Panc1 (cell line): ENCODE measurements around the gene ATP1B4. TPM values are rescaled to one million over a fixed set of nuclear protein-coding genes. Genes with fewer than 3 reads are reported as not detected.

ENCODE experiments used
- ATAC-seq: fragments of 200-7000 bp; cut with Tn5 transposase; 2 replicates; pipeline ENCODE4 v1.9.1; 2020; ENCODE audit warnings: mild to moderate bottlenecking, moderate library complexity
- BruUV-seq: library from RNA; stranded (reverse); fragments of 400-500 nt; replicated peaks from 2 replicates; lab custom pipeline; 2021; lab: Mats Ljungman, UMichigan
- CTCF ChIA-PET: fragments of 300-600 bp; sonication (Branson Sonifier 250); formaldehyde crosslinking; loops from one replicate; lab custom pipeline; 2022; ENCODE audit warnings: antibody characterized with exemption; lab: Charles Lee
- POLR2A ChIA-PET: fragments of 300-600 bp; sonication (Branson Sonifier 250); formaldehyde crosslinking; loops from one replicate; lab custom pipeline; 2022; ENCODE audit warnings: antibody characterized with exemption; lab: Charles Lee
- DNase-seq: peaks from one replicate; pipeline ENCODE4 v3.0.0-alpha.2; 2010; ENCODE audit warnings: low read depth, low spot score
- H3K27ac ChIP-seq: 2 replicates; pipeline ENCODE4 v1.5.1; 2011; ENCODE audit warnings: mild to moderate bottlenecking, low read length, inconsistent platforms
- H3K27me3 ChIP-seq: fragments of 200-500 bp; sonication (Bioruptor generic); 2 replicates; pipeline ENCODE4 v1.6.0; 2014; ENCODE audit warnings: low read length, inconsistent platforms; ENCODE audit not compliant: control insufficient read depth, insufficient read depth
- H3K36me3 ChIP-seq: fragments of 200-500 bp; sonication (Bioruptor generic); 2 replicates; pipeline ENCODE4 v1.5.1; 2014; ENCODE audit warnings: inconsistent platforms, mild to moderate bottlenecking, low read length, moderate library complexity; ENCODE audit not compliant: control insufficient read depth, insufficient read depth
- H3K4me1 ChIP-seq: 2 replicates; pipeline ENCODE4 v1.5.1; 2011; ENCODE audit warnings: inconsistent platforms, mild to moderate bottlenecking, low read length, moderate library complexity; ENCODE audit not compliant: control insufficient read depth, insufficient read depth
- H3K4me3 ChIP-seq, 2 experiments: 2 replicates each; pipeline ENCODE4 v1.5.1; 2011 to 2012; ENCODE audit warnings: low read depth in 2 of 2, low read length in 2 of 2, mild to moderate bottlenecking in 2 of 2, inconsistent platforms in 1 of 2, moderate library complexity in 1 of 2
- H3K9me3 ChIP-seq: fragments of 200-500 bp; sonication (Bioruptor generic); 2 replicates; pipeline ENCODE4 v1.5.1; 2014; ENCODE audit warnings: low read depth, mild to moderate bottlenecking, inconsistent platforms, low read length, moderate library complexity; ENCODE audit not compliant: control insufficient read depth, insufficient read depth
- POLR2AphosphoS5 ChIP-seq: IDR thresholded peaks from 2 replicates; pipeline ENCODE4 v1.6.1; 2012; ENCODE audit warnings: mild to moderate bottlenecking, low read depth, low read length, moderate library complexity
- SIN3A ChIP-seq: IDR thresholded peaks from 2 replicates; pipeline ENCODE4 v1.6.1; 2012; ENCODE audit warnings: low read depth, mild to moderate bottlenecking, low read length, moderate library complexity, borderline replicate concordance; ENCODE audit not compliant: insufficient read depth
- TCF7L2 ChIP-seq: IDR thresholded peaks from 2 replicates; pipeline ENCODE4 v1.6.1; 2011; ENCODE audit warnings: mild to moderate bottlenecking, low read depth, low read length, inconsistent platforms
- in situ Hi-C: cut with HindIII; loops from 2 replicates; pipeline ENCODE4 v1.10.0; 2016; ENCODE audit warnings: low sequenced_read_pairs, low pct_unique_long_range_greater_than_20kb
- intact Hi-C: fragments of 100-400 bp; cut with micrococcal nuclease; formaldehyde crosslinking; loops from one replicate; pipeline ENCODE4 v1.10.0; 2022; ENCODE audit not compliant: unreplicated experiment
- total RNA-seq: library from RNA; stranded (reverse); gene quantifications from one replicate; pipeline ENCODE4 v1.2.1, GENCODE V29; 2021; ENCODE audit not compliant: unreplicated experiment
- TF ChIP-seq, protein P1 (sequence below): fragments of 450-650 bp; IDR thresholded peaks from 2 replicates; pipeline ENCODE4 v1.5.1; 2017; ENCODE audit warnings: mild to moderate bottlenecking
- TF ChIP-seq, protein P2 (sequence below), 2 experiments: IDR thresholded peaks; 2 replicates each; pipeline ENCODE4 v1.6.1; 2011 to 2012; ENCODE audit warnings: low read depth in 2 of 2, control low read depth in 1 of 2, low read length in 1 of 2, mild to moderate bottlenecking in 1 of 2, moderate library complexity in 1 of 2; ENCODE audit not compliant: insufficient read depth in 1 of 2

ATP1B4 gene
- total RNA-seq, 1 experiment from 2014 or later: not detected

DNA sequence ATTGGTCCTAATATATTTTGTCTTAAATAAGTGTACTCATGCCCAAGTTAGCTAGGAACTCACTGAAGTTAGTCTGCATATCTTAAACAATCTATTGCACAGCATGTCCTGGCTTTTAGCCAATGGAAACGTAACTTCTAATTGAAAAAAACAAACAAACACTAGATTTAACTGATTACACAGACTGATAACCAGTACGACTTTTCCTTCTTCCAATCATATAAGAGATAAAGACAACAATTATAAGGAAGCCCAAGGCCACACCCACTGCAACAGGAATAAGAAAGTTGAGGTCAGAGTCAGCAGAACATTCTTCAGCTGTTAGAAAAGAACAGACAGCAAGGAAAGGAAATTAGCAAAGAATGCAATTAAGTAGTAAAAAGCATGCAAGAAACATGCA is 66.4 kb downstream of the ATP1B4 start:
- TF ChIP-seq, protein P1, sequence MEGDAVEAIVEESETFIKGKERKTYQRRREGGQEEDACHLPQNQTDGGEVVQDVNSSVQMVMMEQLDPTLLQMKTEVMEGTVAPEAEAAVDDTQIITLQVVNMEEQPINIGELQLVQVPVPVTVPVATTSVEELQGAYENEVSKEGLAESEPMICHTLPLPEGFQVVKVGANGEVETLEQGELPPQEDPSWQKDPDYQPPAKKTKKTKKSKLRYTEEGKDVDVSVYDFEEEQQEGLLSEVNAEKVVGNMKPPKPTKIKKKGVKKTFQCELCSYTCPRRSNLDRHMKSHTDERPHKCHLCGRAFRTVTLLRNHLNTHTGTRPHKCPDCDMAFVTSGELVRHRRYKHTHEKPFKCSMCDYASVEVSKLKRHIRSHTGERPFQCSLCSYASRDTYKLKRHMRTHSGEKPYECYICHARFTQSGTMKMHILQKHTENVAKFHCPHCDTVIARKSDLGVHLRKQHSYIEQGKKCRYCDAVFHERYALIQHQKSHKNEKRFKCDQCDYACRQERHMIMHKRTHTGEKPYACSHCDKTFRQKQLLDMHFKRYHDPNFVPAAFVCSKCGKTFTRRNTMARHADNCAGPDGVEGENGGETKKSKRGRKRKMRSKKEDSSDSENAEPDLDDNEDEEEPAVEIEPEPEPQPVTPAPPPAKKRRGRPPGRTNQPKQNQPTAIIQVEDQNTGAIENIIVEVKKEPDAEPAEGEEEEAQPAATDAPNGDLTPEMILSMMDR: no peak
- TF ChIP-seq TCF7L2: no peak
- TF ChIP-seq POLR2AphosphoS5: no peak
- no peak for TF ChIP-seq SIN3A
- CTCF ChIA-PET: no interaction called here
- POLR2A ChIA-PET: no interaction called here
- ATAC-seq (no peak), DNase-seq (no peak)
- Histone ChIP-seq H3K27ac (no peak overlapping the region), H3K9me3 (no peaks in the 10 kb centered on the region), H3K4me3 (no peak overlapping the region), H3K36me3 (no peaks in the 10 kb centered on the region; the same call in 1 of the 2 replicates), H3K27me3 (no peaks in the 10 kb centered on the region), H3K4me1 (no peaks in the 10 kb centered on the region; the same call in 1 of the 2 replicates)
- no TSS peak for BruUV-seq
- in situ Hi-C loops: no loop called here
- intact Hi-C loops: no loop called here

DNA sequence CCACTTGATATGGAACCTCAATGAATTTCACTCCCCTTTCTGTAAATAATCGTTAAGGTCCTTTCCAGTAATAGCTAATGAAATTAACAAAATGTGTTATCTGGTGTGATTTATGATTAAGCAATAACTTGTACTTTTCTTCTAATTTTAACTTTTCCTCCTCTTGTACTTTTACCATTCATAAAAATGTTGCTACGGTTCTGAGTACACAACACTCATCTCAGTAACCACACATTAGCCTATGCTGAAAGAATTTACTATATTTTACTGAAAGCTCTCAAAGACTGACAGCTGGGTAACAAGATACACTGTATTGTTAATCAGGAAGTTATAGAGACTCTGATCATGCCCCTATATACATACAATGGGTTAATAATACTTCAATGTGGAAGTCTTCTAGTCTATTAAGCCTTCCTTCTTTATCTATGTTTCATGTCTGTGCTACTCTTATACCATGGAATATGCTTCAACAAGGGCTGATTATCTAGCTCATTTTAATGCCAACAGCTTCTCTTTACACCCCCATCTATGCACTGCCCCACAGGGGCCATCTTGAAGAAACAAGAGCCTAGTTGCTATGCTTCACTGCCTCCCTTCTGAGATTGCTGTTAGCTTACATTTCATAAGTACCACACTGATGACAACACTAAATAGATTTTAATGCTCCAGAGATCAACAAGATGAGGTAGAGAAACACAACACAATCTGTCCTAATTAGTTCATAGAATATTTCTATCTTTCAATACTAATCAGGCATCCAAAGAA is 68.1 kb downstream of the ATP1B4 start:
- ChIA-PET POLR2A (no interaction called here), CTCF (no interaction called here)
- no peaks in the 10 kb centered on the region; the same call in 1 of the 2 replicates for H3K36me3 ChIP-seq
- H3K27ac ChIP-seq: no peak overlapping the region
- no peak for ATAC-seq
- BruUV-seq: no TSS peak
- intact Hi-C loops: no loop called here
- no peaks in the 10 kb centered on the region for H3K9me3 ChIP-seq
- DNase-seq: no peak
- no peaks in the 10 kb centered on the region for H3K27me3 ChIP-seq
- no peaks in the 10 kb centered on the region; the same call in 1 of the 2 replicates for H3K4me1 ChIP-seq
- in situ Hi-C loops: no loop called here
- no peak overlapping the region for H3K4me3 ChIP-seq
- TF ChIP-seq, protein P1: no peak
- TF ChIP-seq, protein P2, sequence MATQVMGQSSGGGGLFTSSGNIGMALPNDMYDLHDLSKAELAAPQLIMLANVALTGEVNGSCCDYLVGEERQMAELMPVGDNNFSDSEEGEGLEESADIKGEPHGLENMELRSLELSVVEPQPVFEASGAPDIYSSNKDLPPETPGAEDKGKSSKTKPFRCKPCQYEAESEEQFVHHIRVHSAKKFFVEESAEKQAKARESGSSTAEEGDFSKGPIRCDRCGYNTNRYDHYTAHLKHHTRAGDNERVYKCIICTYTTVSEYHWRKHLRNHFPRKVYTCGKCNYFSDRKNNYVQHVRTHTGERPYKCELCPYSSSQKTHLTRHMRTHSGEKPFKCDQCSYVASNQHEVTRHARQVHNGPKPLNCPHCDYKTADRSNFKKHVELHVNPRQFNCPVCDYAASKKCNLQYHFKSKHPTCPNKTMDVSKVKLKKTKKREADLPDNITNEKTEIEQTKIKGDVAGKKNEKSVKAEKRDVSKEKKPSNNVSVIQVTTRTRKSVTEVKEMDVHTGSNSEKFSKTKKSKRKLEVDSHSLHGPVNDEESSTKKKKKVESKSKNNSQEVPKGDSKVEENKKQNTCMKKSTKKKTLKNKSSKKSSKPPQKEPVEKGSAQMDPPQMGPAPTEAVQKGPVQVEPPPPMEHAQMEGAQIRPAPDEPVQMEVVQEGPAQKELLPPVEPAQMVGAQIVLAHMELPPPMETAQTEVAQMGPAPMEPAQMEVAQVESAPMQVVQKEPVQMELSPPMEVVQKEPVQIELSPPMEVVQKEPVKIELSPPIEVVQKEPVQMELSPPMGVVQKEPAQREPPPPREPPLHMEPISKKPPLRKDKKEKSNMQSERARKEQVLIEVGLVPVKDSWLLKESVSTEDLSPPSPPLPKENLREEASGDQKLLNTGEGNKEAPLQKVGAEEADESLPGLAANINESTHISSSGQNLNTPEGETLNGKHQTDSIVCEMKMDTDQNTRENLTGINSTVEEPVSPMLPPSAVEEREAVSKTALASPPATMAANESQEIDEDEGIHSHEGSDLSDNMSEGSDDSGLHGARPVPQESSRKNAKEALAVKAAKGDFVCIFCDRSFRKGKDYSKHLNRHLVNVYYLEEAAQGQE (IDR thresholded peaks at IDR 0.05; ENCODE audit: insufficient read depth in 1 of 2, low read depth in 2 of 2, low read length in 1 of 2): no peak
- TF ChIP-seq POLR2AphosphoS5: no peak
- TF ChIP-seq SIN3A: no peak
- no peak for TF ChIP-seq TCF7L2

Other genes starting within 250 kb of the ATP1B4 start
- gene RHOXF1, start 246.2 kb upstream of the ATP1B4 start, total RNA-seq: 0.41 TPM
- not detected for gene RHOXF2, start 203.5 kb upstream of the ATP1B4 start, total RNA-seq
- gene ZBTB33, start 111.3 kb upstream of the ATP1B4 start, total RNA-seq: 21.5 TPM
- 0.31 TPM for gene TMEM255A, start 50.6 kb upstream of the ATP1B4 start, total RNA-seq
- gene LAMP2, start 107.2 kb downstream of the ATP1B4 start, total RNA-seq: 243 TPM
- gene CUL4B, start 198.9 kb downstream of the ATP1B4 start, total RNA-seq: 99.8 TPM
- gene MCTS1, start 242.0 kb downstream of the ATP1B4 start, total RNA-seq: 110 TPM